GM12878 (cell line): ENCODE data around the gene TIE1. TPM values are rescaled to one million over a fixed set of nuclear protein-coding genes. Genes with fewer than 3 reads are reported as not detected.

ENCODE experiments used
- ATAC-seq: fragments of 200-7000 bp; cut with Tn5 transposase; 3 replicates; pipeline ENCODE4 v1.9.1; 2020; ENCODE audit warnings: mild to moderate bottlenecking, moderate library complexity
- BruUV-seq: library from RNA; stranded (reverse); fragments of 400-500 nt; replicated peaks from 2 replicates; lab custom pipeline; 2021; lab: Mats Ljungman, UMichigan
- CTCF ChIA-PET: fragments of 300-600 bp; sonication (Branson Sonifier 250); formaldehyde crosslinking; extraction: SDS; loops from one replicate; lab custom pipeline; 2021; ENCODE audit warnings: inconsistent platforms; lab: Yijun Ruan, JAX
- POLR2A ChIA-PET: fragments of 350-600 bp; formaldehyde crosslinking; extraction: SDS; loops from one replicate; lab custom pipeline; 2021; ENCODE audit warnings: inconsistent platforms; lab: Charles Lee
- RAD21 ChIA-PET: fragments of 300-600 bp; sonication (Branson Sonifier 250); formaldehyde crosslinking; loops from one replicate; lab custom pipeline; 2023; ENCODE audit warnings: antibody characterized with exemption; ENCODE audit not compliant: unreplicated experiment; lab: Charles Lee
- SMC1A ChIA-PET: fragments of 300-600 bp; sonication (Branson Sonifier 250); formaldehyde crosslinking; loops from one replicate; lab custom pipeline; 2023; ENCODE audit not compliant: unreplicated experiment, uncharacterized antibody; lab: Charles Lee
- DNase-seq: peaks from one replicate; pipeline ENCODE4 v3.0.0-alpha.2; 2011; ENCODE audit warnings: low read depth, low spot score
- FAIRE-seq: peaks from 3 replicates; lab custom pipeline; 2011; peaks lifted over from hg19 to GRCh38; lab: Jason Lieb, UNC
- H2AFZ ChIP-seq: 2 replicates; pipeline ENCODE4 v1.6.0; 2011; ENCODE audit warnings: low read depth, low read length, control low read depth; ENCODE audit not compliant: control insufficient read depth
- H3K27ac ChIP-seq: 2 replicates; pipeline ENCODE4 v1.5.1; 2011; ENCODE audit warnings: control low read depth; ENCODE audit not compliant: control insufficient read depth, insufficient read depth
- H3K27me3 ChIP-seq, 2 experiments: replicated peaks in 1 of 2; 2 replicates each; pipeline versions ENCODE4 v1.6.0 to v1.6.1; 2011; ENCODE audit warnings: low read length in 1 of 2; ENCODE audit not compliant: control insufficient read depth in 2 of 2, insufficient read depth in 2 of 2
- H3K36me3 ChIP-seq, 2 experiments: 2 replicates each; pipeline ENCODE4 v1.5.1; 2011; ENCODE audit warnings: low read length in 1 of 2; ENCODE audit not compliant: control insufficient read depth in 2 of 2, insufficient read depth in 2 of 2
- H3K4me1 ChIP-seq: 2 replicates; pipeline ENCODE4 v1.6.1; 2011; ENCODE audit warnings: mild to moderate bottlenecking, low read length, moderate library complexity, mixed read lengths; ENCODE audit not compliant: control insufficient read depth, insufficient read depth
- H3K4me2 ChIP-seq: 2 replicates; pipeline ENCODE4 v1.6.0; 2011; ENCODE audit warnings: control low read depth; ENCODE audit not compliant: control insufficient read depth, insufficient read depth
- H3K4me3 ChIP-seq: fragments of 200-600 bp; sonication (generic); 2 replicates; pipeline ENCODE4 v1.5.1; 2016
- H3K79me2 ChIP-seq: 2 replicates; pipeline ENCODE4 v1.6.0; 2011; ENCODE audit warnings: low read length; ENCODE audit not compliant: control insufficient read depth, insufficient read depth
- H3K9ac ChIP-seq: 2 replicates; pipeline ENCODE4 v1.8.0; 2011; ENCODE audit warnings: low read length, control low read depth, mixed read lengths; ENCODE audit not compliant: control insufficient read depth, insufficient read depth
- H3K9me3 ChIP-seq: replicated peaks from 3 replicates; pipeline ENCODE4 v1.5.1; 2011; ENCODE audit warnings: mild to moderate bottlenecking, low read length; ENCODE audit not compliant: control insufficient read depth, insufficient read depth
- H4K20me1 ChIP-seq: 2 replicates; pipeline ENCODE4 v1.6.0; 2011; ENCODE audit not compliant: control insufficient read depth, insufficient read depth
- BMI1 ChIP-seq: fragments of 450-650 bp; IDR thresholded peaks from 2 replicates; pipeline ENCODE4 v1.6.1; 2016; ENCODE audit warnings: mild to moderate bottlenecking, moderate library complexity, borderline replicate concordance
- CREB1 ChIP-seq: IDR thresholded peaks from 2 replicates; pipeline ENCODE4 v1.6.1; 2012; ENCODE audit warnings: low read depth, mild to moderate bottlenecking, inconsistent platforms
- EED ChIP-seq: sonication (generic); IDR thresholded peaks from 2 replicates; pipeline ENCODE4 v1.6.1; 2016; ENCODE audit warnings: antibody characterized with exemption, low read depth
- GATAD2B ChIP-seq: fragments of 450-650 bp; conservative IDR thresholded peaks from 2 replicates; pipeline ENCODE4 v1.6.1; 2017; ENCODE audit warnings: low read depth, mild to moderate bottlenecking, moderate library complexity
- KDM1A ChIP-seq: fragments of 200-600 bp; sonication (generic); IDR thresholded peaks from 2 replicates; pipeline ENCODE4 v1.6.1; 2016; ENCODE audit warnings: borderline replicate concordance
- RCOR1 ChIP-seq: conservative IDR thresholded peaks from 2 replicates; pipeline ENCODE4 v1.6.1; 2012; ENCODE audit warnings: low read depth, low read length, improper control_type of control experiment
- SIX5 ChIP-seq: IDR thresholded peaks from 2 replicates; pipeline ENCODE4 v1.6.1; 2011; ENCODE audit warnings: mild to moderate bottlenecking, low read depth, low read length, moderate library complexity; ENCODE audit not compliant: severe bottlenecking
- ZBTB40 ChIP-seq: fragments of 450-650 bp; IDR thresholded peaks from 2 replicates; pipeline ENCODE4 v1.6.1; 2016; ENCODE audit warnings: mild to moderate bottlenecking, moderate library complexity, borderline replicate concordance
- ZZZ3 ChIP-seq: IDR thresholded peaks from 2 replicates; pipeline ENCODE4 v1.6.1; 2011; ENCODE audit warnings: low read depth; ENCODE audit not compliant: control insufficient read depth, insufficient read length
- WGBS: methylation state at CpG from one replicate; pipeline ENCODE4 v1.1.6; 2016; ENCODE audit warnings: low lambda C conversion rate; ENCODE audit not compliant: insufficient replicate concordance, insufficient coverage; ENCODE audit errors: missing lambda C conversion rate; 5-methylcytosine and 5-hydroxymethylcytosine counted together
- in situ Hi-C: fragments of 300-500 bp; cut with MboI; formaldehyde crosslinking; loops from 9 replicates; pipeline ENCODE4 v1.14.3; 2018; ENCODE audit warnings: mixed read lengths
- intact Hi-C: fragments of 100-400 bp; cut with micrococcal nuclease; formaldehyde crosslinking; loops from one replicate; pipeline ENCODE4 v1.14.2; 2022; ENCODE audit not compliant: unreplicated experiment
- polyA plus RNA-seq, 11 experiments: library from polyadenylated mRNA; depleted of rRNA in 4 of 11; unstranded in 6 of 11; stranded (reverse) in 5 of 11; fragments of >200 nt; fragmentation: Nextera tagmentation in 4 of 11; fragmentation: Illumina TruSeq in 1 of 11; extraction: Ambion mirVana in 4 of 11; extraction: Trizol in 1 of 11; gene quantifications; 1 replicate in 1 of 11; 2 replicates in 10 of 11; pipeline versions ENCODE4 v1.2.1 to v1.2.3, GENCODE V29; 2011 to 2016; ENCODE audit warnings: inconsistent platforms in 2 of 11, missing spikeins in 2 of 11, low read depth in 1 of 11
- total RNA-seq, 4 experiments: library from RNA; depleted of rRNA in 3 of 4; stranded (reverse); fragments of >200 nt in 3 of 4; fragmentation: Illumina TruSeq in 1 of 4; extraction: Trizol in 1 of 4; gene quantifications; 2 replicates each; pipeline versions ENCODE4 v1.2.1 to v1.2.3, GENCODE V29; 2013 to 2021

Gene TIE1
- total and polyA plus RNA-seq, 10 of the 15 experiments (the other 5 are each of a cell fraction or from before 2014, with no cell fraction given) = 0.26 to 3.9 (median 1.3) TPM

DNA sequence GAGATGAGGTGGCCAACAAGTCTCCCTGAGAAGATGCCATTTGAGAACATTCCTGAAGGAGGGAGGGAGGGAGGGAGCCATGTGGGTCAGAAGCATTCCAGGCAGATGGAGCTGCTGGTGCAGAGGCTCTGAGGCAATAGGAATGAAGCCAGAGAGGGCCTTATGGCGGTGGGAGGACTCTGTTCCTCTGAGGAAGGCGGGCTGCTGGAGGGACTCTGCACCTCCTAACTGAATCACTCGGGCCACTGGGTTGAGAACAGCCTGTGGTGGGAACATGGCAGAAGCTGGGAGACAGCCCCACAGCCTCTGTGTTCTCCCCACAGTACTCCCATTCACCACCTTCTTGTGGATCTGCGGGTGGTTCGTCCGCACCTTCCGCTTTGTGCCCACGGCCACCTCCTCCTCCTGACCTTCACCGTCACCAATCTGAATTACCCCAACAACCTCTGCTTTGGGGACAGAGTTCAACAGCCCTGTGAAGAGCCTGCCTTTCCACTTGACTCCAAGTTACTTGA lies 33.4 kb upstream of the TIE1 start (continued):
- TF ChIP-seq ZBTB40 (no peak), BMI1 (no peak), SIX5 (no peak), EED (no peak)

DNA sequence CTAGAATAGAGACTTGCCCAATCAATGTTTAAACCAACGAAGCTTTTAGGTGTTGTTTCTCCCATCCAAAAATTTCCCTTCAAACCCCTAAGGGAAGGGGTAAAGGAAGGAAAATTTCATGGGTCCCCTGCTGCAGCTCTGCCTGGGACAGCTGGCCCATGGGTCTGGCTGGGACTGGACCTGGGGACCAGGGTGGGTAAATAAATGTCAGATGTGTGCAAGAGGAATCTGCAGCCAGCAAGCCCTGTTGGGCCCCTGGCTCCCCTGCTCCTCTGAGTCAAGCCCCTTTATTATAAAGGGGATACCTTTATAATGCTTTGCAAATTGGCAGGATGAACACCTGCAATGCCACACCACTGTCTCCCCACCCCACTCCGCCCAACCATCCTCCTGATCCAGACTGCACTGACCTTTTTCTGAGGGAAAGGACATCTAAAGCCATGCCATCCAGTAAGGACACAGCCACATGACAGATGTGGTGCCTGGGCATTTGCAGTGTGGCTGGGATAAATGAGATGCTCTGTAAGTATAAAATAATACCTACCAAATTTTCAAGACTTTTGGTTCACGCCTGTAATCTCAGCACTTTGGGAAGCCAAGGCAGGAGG lies 32.9 kb upstream of the TIE1 start:
- 16% methylated on average over 3 of the region's 3 CpGs for WGBS
- Histone ChIP-seq H3K27me3 (no peaks in the 10 kb centered on the region), H3K4me2 (no peak overlapping the region), H3K36me3 (no peaks in the 10 kb centered on the region), H4K20me1 (no peaks in the 10 kb centered on the region), H3K9ac (no peak overlapping the region), H3K4me3 (no peak overlapping the region), H2AFZ (no peak overlapping the region), H3K79me2 (no peaks in the 10 kb centered on the region), H3K4me1 (no peaks in the 10 kb centered on the region), H3K9me3 (no peaks in the 10 kb centered on the region), H3K27ac (no peak overlapping the region)
- in situ Hi-C loops = no loop called here
- ATAC-seq (no peak), DNase-seq (no peak), FAIRE-seq (no peak)
- intact Hi-C loops = no loop called here
- SMC1A ChIA-PET = interaction anchor here (0.7 to 1.0 kb wide), 2 partner anchors 34 to 121 kb away, joined by 3 read pairs; partner anchors contain the start of gene MED8
- RAD21 ChIA-PET = no interaction called here
- CTCF ChIA-PET = interaction anchor here (1.1 kb wide), 1 partner anchor 9 kb away, joined by 3 read pairs; no protein-coding TSS in a partner anchor
- TF ChIP-seq KDM1A (no peak), RCOR1 (no peak), GATAD2B (no peak), ZZZ3 (no peak), CREB1 (no peak)
- POLR2A ChIA-PET = no interaction called here
- no TSS peak for BruUV-seq
